A549 treated with AZD9567 at 1 μM for 4 hours (cell line): ENCODE results near the gene ULK4. TPM values are rescaled to one million over a fixed set of nuclear protein-coding genes. Genes with fewer than 3 reads are reported as not detected.

ENCODE experiments used
- total RNA-seq: library from RNA; stranded (reverse); fragments of 200-300 nt; extraction: Qiagen RNA extraction; gene quantifications from 5 replicates; pipeline ENCODE4 v1.2.3, GENCODE V29; 2022; ENCODE audit not compliant: insufficient read depth

ULK4 gene
- 4.8 to 19.3 TPM (median 5.4 TPM) in 5 replicates for total RNA-seq

DNA sequence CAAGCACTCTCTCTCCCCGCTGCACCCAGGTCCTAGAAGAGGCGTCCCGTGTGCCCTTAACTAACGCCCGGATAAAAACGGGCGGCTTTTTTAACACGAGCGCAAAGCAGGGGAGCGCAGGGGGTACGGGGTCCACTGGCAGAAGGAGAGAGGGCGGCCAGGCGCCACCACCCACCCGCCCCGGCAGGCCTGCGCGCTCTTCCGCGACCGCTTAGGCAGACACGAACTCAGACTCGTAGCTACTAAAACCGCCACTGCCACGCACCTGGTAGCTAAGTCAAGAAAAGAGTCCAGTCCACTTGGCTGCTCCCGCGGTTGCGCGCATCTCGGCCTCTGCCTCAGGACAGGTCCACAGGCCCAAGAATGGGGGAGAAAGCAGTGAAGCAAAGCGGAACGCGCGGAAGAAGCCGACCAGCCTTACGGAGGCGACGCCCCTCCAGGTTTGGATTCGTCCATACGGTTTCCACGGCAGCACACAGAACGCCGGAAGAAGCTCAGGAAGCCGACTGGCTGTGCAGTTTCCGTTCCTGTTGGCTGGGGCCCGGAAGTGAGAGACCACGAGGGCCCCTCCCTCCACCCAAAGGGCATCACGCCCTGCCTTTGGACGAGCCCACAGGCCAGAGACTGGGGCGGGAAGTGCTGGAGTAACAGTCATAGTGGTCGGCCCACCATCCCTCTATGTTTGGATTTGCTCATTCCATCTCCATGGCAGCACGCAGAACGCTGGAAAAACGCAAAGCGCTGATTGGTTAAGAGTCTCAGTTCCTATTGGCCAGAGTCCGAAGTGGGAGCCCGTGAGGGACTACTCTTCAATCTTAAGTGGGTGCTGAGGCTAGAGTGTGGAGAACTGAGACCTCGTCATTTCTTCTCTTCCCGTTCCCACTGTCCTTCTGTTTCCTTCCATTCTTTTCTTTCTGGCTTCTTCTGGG is at the start of gene ULK4:
Gene ULK4, minus strand, starts transcription at position 353 of the 929 bp plus-strand sequence. CDS start 7,344 bp downstream, outside the sequence.

DNA sequence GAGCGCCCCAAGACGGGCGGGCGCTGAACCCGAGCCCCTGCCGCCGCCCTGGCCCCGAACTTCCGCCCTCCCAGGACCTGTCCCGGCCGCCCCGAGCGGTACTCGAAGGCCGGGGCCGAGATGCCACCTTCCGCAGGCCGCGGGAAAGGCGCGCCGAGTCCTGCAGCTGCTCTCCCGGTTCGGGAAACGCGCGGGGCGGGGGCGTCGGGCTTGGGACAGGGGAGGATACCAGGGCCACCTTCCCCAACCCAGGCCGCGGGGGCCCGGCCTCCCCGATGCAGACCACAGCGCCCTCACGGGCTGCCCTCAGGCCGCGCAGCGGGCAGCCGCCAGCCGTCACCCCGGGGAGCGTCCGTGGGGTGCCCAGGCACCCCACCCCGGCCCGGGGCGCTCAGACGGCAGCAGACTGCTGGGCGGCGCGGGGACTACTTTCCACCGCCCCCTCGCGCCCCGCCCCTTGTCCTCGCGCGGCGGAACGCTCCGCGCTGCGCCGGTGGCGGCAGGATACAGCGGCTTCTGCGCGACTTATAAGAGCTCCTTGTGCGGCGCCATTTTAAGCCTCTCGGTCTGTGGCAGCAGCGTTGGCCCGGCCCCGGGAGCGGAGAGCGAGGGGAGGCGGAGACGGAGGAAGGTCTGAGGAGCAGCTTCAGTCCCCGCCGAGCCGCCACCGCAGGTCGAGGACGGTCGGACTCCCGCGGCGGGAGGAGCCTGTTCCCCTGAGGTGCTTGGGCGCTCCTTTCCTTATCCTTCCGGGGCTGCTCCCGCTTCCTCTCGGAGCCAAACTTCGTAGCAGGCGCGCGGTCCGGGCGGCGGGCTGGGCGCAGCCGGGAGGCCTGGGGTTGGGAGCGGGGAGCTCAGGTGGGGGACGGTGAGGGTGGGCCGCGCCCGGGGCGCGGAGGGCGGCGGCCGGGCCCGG is 762.7 kb downstream of the ULK4 start, which contains the start of gene CTNNB1:
Gene CTNNB1, plus strand, starts transcription at position 556 of the 916 bp plus-strand sequence. CDS start 24,564 bp downstream, outside the sequence.

Other genes with a start within 250 kb of the ULK4 start
- 12.5 to 15.4 TPM (median 14.1 TPM) in 5 replicates for gene TRAK1, start 129.3 kb upstream of the ULK4 start, total RNA-seq